OCI-LY1 (cell line): ENCODE data around the gene NID1.

Experiments
- EZH2 ChIP-seq: fragments of 200-600 bp; sonication (generic), shearing (Covaris generic); IDR thresholded peaks from 2 replicates; pipeline ENCODE4 v1.8.0; 2017; ENCODE audit warnings: borderline replicate concordance, mixed run types, mild to moderate bottlenecking, antibody characterized with exemption, low read length, moderate library complexity, mixed read lengths
- TF ChIP-seq, protein P1 (sequence below): fragments of 200-600 bp; sonication (generic), shearing (Covaris generic); IDR thresholded peaks from 2 replicates; pipeline ENCODE4 v1.5.1; 2017; ENCODE audit warnings: mild to moderate bottlenecking, antibody characterized with exemption, low read length, moderate library complexity, mixed read lengths

GRCh38 chr1:236010443-236010842, 54.4 kb downstream of the NID1 start:
- TF ChIP-seq, protein P1, sequence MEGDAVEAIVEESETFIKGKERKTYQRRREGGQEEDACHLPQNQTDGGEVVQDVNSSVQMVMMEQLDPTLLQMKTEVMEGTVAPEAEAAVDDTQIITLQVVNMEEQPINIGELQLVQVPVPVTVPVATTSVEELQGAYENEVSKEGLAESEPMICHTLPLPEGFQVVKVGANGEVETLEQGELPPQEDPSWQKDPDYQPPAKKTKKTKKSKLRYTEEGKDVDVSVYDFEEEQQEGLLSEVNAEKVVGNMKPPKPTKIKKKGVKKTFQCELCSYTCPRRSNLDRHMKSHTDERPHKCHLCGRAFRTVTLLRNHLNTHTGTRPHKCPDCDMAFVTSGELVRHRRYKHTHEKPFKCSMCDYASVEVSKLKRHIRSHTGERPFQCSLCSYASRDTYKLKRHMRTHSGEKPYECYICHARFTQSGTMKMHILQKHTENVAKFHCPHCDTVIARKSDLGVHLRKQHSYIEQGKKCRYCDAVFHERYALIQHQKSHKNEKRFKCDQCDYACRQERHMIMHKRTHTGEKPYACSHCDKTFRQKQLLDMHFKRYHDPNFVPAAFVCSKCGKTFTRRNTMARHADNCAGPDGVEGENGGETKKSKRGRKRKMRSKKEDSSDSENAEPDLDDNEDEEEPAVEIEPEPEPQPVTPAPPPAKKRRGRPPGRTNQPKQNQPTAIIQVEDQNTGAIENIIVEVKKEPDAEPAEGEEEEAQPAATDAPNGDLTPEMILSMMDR: no peak
- no peak for TF ChIP-seq EZH2
